Retinal pigment epithelial cell (primary cell): ENCODE data around the gene PPM1E.

Experiments
- DNase-seq: peaks from one replicate; pipeline ENCODE4 v3.0.0-alpha.2; 2010; ENCODE audit warnings: low read depth
- H3K4me3 ChIP-seq: 2 replicates; pipeline ENCODE4 v1.5.1; 2011; ENCODE audit warnings: mild to moderate bottlenecking, low read length, control low read depth, moderate library complexity
- TF ChIP-seq, protein P1 (sequence below): conservative IDR thresholded peaks from 2 replicates; pipeline ENCODE4 v1.5.1; 2011; ENCODE audit warnings: low read depth, low read length, control low read depth, inconsistent platforms

The PPM1E gene

DNA sequence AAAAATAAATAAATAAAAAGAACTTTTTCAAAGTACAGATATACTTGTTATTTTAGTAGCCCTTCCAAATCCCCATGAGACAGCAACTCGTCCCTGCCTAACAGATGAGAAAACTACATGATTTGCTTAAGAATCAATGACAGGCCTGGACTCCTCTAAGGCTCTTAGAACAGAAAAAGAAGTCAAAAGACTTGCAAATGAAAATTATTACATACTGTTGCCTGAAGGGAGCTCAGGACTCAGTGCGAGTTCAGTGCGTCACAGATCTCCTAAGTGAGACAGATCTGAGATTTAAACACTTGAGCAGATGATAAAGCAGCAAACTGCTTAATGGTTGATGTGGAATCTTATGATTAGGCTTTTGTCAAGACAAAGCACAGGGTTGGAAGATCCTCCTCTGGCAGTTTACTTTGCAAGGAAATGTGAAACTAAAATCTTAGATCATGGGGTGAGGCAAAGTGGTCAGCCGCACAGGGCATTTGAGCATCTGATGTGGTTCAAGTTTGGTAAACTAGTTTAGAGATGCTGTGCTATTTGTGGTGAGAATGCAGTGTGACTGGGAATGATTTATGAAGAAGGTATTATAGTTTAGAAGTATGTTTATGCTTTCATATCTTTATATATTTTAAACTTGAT is 212.9 kb downstream of the PPM1E start:
- no peak for DNase-seq
- TF ChIP-seq, protein P1, sequence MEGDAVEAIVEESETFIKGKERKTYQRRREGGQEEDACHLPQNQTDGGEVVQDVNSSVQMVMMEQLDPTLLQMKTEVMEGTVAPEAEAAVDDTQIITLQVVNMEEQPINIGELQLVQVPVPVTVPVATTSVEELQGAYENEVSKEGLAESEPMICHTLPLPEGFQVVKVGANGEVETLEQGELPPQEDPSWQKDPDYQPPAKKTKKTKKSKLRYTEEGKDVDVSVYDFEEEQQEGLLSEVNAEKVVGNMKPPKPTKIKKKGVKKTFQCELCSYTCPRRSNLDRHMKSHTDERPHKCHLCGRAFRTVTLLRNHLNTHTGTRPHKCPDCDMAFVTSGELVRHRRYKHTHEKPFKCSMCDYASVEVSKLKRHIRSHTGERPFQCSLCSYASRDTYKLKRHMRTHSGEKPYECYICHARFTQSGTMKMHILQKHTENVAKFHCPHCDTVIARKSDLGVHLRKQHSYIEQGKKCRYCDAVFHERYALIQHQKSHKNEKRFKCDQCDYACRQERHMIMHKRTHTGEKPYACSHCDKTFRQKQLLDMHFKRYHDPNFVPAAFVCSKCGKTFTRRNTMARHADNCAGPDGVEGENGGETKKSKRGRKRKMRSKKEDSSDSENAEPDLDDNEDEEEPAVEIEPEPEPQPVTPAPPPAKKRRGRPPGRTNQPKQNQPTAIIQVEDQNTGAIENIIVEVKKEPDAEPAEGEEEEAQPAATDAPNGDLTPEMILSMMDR, result no peak
- no peak overlapping the region for H3K4me3 ChIP-seq

DNA sequence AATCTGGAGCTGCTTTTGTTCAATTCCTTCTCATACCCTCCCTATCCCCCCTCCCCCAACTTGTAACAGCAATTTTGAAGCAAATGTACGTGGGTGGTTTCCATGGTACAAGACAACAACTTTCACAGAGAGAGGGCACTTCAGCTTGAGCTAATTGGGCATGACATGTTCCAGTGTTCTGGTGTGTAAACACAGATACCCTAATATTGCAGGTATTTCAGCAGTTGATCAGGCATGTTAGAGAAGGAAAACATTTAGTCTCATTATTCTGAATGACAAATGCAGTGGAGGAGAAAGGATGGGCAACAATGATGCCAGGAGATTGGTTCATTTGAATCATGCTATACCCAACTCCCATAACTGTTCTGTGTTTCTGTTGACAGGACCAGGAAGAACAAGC is 213.5 kb downstream of the PPM1E start:
- H3K4me3 ChIP-seq, result no peak overlapping the region
- TF ChIP-seq, protein P1, result no peak
- no peak for DNase-seq

DNA sequence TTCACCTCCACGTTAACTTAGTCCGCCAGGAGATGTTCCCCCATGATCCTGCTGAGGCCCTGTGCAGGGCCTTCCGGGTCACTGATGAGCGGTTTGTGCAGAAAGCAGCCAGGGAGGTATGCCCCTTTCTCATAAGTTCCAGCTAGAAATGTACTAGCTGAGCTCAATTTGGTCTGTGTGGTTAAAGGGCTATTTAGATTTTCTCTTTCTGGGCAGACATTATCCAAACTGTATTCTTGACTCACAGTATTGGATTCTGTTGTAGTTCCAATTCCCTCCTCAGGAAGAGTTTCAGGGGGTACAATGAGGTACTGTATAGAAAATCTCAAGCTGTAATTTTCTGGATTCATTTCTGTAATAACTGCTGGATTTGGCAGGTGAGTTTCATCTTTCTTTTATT is 214.0 kb downstream of the PPM1E start:
- TF ChIP-seq, protein P1, result no peak
- no peak overlapping the region for H3K4me3 ChIP-seq
- no peak for DNase-seq

DNA sequence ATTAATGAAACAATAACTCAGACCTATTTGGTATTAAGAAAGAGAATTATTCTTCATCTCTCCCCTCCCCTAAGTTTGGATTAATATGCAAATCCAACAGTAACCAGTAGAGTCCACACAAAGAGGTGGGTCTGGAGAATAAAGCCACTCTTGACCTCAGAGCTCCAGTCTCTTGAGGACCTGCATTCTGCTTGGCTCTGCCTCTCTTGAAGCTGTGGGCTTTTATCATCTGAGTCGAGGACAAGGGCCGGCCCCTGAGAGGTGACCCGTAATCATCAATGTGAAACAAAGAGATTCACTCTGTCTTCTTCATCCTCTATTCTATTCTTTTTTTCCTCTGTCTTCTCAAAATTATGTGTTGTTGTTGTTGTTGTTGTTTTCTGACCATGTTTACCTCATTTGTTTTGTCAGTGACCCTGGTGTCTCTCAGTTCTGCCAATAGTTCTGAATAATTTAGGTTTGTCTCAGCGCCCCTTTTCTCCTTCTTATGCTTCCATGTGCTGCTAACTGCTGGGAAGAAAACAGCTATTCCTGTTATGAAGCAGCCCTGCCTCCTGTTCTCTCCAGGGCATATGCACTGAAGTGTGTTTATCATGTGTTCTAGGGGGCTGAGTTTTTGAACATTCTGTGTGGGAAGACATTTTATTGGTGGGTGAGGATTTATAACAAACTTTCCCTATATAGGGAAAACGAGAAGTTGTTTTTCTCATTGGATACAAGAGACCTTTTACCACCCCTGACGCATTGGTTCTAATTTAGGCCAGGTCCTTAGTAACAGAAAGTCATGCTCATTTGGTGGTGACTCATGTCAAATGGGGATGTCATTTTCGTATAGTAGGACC is 215.2 kb downstream of the PPM1E start:
- H3K4me3 ChIP-seq, result no peak overlapping the region
- no peak for DNase-seq
- TF ChIP-seq, protein P1, result no peak

DNA sequence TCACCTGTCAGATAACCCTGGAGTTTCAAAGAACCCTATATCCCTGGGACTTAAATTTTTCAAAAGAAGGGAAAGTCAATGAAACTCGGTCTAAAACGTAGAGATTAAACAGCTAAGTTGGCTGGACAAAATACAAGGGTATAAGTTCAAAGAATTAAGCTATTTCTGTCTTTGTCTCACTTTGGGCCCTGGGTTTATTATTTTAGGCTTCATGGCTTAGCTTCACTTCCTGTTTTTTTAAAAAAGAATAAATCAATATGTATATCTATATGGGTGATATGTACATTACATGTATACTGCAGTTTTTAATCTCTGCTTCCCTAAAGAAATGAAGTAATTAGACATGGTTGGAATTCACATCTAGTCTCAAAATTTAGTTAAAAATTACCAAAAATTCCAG is 218.7 kb downstream of the PPM1E start:
- DNase-seq, result no peak
- no peak overlapping the region for H3K4me3 ChIP-seq
- TF ChIP-seq, protein P1, result no peak

DNA sequence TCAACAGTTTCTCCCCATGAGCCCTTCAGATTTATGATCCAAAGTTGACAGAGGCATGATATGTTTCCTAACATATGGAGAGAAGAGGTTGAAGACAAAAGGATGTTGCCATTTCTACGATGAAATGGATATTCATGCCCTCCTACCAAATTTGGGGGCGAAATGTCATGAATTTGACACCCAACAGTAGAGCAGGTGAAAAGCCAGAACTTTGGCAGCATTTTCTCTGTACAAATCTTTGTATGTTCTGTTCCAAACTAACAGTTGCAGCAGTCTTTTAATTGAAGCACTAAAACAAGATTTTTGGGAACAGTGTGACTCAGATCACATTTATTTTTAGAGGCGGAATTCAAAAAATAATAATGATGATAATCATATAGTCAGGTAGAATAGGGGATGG is 220.9 kb downstream of the PPM1E start:
- DNase-seq, result no peak
- H3K4me3 ChIP-seq, result no peak overlapping the region
- TF ChIP-seq, protein P1, result no peak
